Neural cell (in vitro differentiated cells): Measurements from ENCODE around the gene MYO15A.

ENCODE experiments used
- CTCF ChIP-seq: fragments of 450-650 bp; IDR thresholded peaks from 2 replicates; pipeline ENCODE4 v1.5.1; 2014; ENCODE audit warnings: antibody characterized with exemption, mild to moderate bottlenecking, moderate library complexity; ENCODE audit not compliant: poor library complexity, severe bottlenecking
- EP300 ChIP-seq: fragments of 450-650 bp; conservative IDR thresholded peaks from 2 replicates; pipeline ENCODE4 v1.6.1; 2014; ENCODE audit warnings: antibody characterized with exemption, mild to moderate bottlenecking, moderate library complexity; ENCODE audit not compliant: poor library complexity, severe bottlenecking
- EZH2 ChIP-seq: fragments of 200-600, 300-800 bp; shearing (Covaris generic), sonication (generic); IDR thresholded peaks from 2 replicates; pipeline ENCODE4 v1.6.1; 2014; ENCODE audit warnings: antibody characterized with exemption, low read length, borderline replicate concordance, mild to moderate bottlenecking; ENCODE audit not compliant: insufficient read depth, poor library complexity, severe bottlenecking
- POLR2AphosphoS5 ChIP-seq: IDR thresholded peaks from 2 replicates; pipeline ENCODE4 v1.6.1; 2012
- REST ChIP-seq: IDR thresholded peaks from 2 replicates; pipeline ENCODE4 v1.6.1; 2012; ENCODE audit warnings: borderline replicate concordance

GRCh38 chr17:18105027-18105426 is 3.5 kb upstream of the MYO15A start:
- TF ChIP-seq REST (no peak), CTCF (no peak), POLR2AphosphoS5 (no peak), EZH2 (no peak), EP300 (no peak)
